GM12878 (cell line): ENCODE data around the gene SCYGR6. TPM values are rescaled to one million over a fixed set of nuclear protein-coding genes. Genes with fewer than 3 reads are reported as not detected.

Experiments used
- HDGF ChIP-seq: fragments of 450-650 bp; IDR thresholded peaks from 2 replicates; pipeline ENCODE4 v1.6.1; 2016; ENCODE audit warnings: antibody characterized with exemption
- POLR2AphosphoS5 ChIP-seq: IDR thresholded peaks from 2 replicates; pipeline ENCODE4 v1.6.1; 2011; ENCODE audit warnings: mild to moderate bottlenecking, low read length, inconsistent platforms
- RBBP5 ChIP-seq: fragments of 200-600 bp; sonication (generic); conservative IDR thresholded peaks from 2 replicates; pipeline ENCODE4 v1.6.1; 2016
- SKIL ChIP-seq: fragments of 450-650 bp; IDR thresholded peaks from 2 replicates; pipeline ENCODE4 v1.6.1; 2017; ENCODE audit warnings: mild to moderate bottlenecking, low read depth, inconsistent platforms; ENCODE audit not compliant: poor library complexity, severe bottlenecking
- ZNF274 ChIP-seq: IDR thresholded peaks from one replicate; pipeline ENCODE4 v1.8.0; 2011; ENCODE audit not compliant: insufficient read length, insufficient read depth
- polyA plus RNA-seq, 11 experiments: library from polyadenylated mRNA; depleted of rRNA in 4 of 11; unstranded in 6 of 11; stranded (reverse) in 5 of 11; fragments of >200 nt; fragmentation: Nextera tagmentation in 4 of 11; fragmentation: Illumina TruSeq in 1 of 11; extraction: Ambion mirVana in 4 of 11; extraction: Trizol in 1 of 11; gene quantifications; 1 replicate in 1 of 11; 2 replicates in 10 of 11; pipeline versions ENCODE4 v1.2.1 to v1.2.3, GENCODE V29; 2011 to 2016; ENCODE audit warnings: inconsistent platforms in 2 of 11, missing spikeins in 2 of 11, low read depth in 1 of 11
- total RNA-seq, 4 experiments: library from RNA; depleted of rRNA in 3 of 4; stranded (reverse); fragments of >200 nt in 3 of 4; fragmentation: Illumina TruSeq in 1 of 4; extraction: Trizol in 1 of 4; gene quantifications; 2 replicates each; pipeline versions ENCODE4 v1.2.1 to v1.2.3, GENCODE V29; 2013 to 2021
- TF ChIP-seq, protein P1 (sequence below): fragments of 450-650 bp; IDR thresholded peaks from 2 replicates; pipeline ENCODE4 v1.6.1; 2017; ENCODE audit warnings: borderline replicate concordance
- TF ChIP-seq, protein P2 (sequence below): fragments of 150-350 bp; IDR thresholded peaks from 2 replicates; pipeline ENCODE4 v1.6.1; 2016; ENCODE audit warnings: low read depth, low read length

The SCYGR6 gene
- total and polyA plus RNA-seq, 10 of the 15 experiments (the other 5 are each of a cell fraction or from before 2014, with no cell fraction given), result not detected

GRCh38 chr2:227719641-227720040, 4.9 kb downstream of the SCYGR6 start (continued):
- TF ChIP-seq ZNF274, result no peak
- no peak for TF ChIP-seq HDGF
- TF ChIP-seq POLR2AphosphoS5, result no peak
- TF ChIP-seq, protein P1, sequence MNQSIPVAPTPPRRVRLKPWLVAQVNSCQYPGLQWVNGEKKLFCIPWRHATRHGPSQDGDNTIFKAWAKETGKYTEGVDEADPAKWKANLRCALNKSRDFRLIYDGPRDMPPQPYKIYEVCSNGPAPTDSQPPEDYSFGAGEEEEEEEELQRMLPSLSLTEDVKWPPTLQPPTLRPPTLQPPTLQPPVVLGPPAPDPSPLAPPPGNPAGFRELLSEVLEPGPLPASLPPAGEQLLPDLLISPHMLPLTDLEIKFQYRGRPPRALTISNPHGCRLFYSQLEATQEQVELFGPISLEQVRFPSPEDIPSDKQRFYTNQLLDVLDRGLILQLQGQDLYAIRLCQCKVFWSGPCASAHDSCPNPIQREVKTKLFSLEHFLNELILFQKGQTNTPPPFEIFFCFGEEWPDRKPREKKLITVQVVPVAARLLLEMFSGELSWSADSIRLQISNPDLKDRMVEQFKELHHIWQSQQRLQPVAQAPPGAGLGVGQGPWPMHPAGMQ, result no peak
- TF ChIP-seq SKIL, result no peak
- TF ChIP-seq RBBP5, result no peak
- TF ChIP-seq, protein P2, sequence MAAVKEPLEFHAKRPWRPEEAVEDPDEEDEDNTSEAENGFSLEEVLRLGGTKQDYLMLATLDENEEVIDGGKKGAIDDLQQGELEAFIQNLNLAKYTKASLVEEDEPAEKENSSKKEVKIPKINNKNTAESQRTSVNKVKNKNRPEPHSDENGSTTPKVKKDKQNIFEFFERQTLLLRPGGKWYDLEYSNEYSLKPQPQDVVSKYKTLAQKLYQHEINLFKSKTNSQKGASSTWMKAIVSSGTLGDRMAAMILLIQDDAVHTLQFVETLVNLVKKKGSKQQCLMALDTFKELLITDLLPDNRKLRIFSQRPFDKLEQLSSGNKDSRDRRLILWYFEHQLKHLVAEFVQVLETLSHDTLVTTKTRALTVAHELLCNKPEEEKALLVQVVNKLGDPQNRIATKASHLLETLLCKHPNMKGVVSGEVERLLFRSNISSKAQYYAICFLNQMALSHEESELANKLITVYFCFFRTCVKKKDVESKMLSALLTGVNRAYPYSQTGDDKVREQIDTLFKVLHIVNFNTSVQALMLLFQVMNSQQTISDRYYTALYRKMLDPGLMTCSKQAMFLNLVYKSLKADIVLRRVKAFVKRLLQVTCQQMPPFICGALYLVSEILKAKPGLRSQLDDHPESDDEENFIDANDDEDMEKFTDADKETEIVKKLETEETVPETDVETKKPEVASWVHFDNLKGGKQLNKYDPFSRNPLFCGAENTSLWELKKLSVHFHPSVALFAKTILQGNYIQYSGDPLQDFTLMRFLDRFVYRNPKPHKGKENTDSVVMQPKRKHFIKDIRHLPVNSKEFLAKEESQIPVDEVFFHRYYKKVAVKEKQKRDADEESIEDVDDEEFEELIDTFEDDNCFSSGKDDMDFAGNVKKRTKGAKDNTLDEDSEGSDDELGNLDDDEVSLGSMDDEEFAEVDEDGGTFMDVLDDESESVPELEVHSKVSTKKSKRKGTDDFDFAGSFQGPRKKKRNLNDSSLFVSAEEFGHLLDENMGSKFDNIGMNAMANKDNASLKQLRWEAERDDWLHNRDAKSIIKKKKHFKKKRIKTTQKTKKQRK, result no peak
